GM23248 (cell line): ENCODE results near the gene ZNF513.

Experiments used
- EZH2 ChIP-seq: fragments of 200-600 bp; sonication (generic); IDR thresholded peaks from 2 replicates; pipeline ENCODE4 v1.6.1; 2018; ENCODE audit warnings: antibody characterized with exemption, mild to moderate bottlenecking; ENCODE audit not compliant: insufficient read depth, poor library complexity, severe bottlenecking
- EZH2phosphoT487 ChIP-seq: fragments of 200-600 bp; sonication (generic); IDR thresholded peaks from 2 replicates; pipeline ENCODE4 v1.6.1; 2018; ENCODE audit warnings: antibody characterized with exemption, moderate library complexity, mild to moderate bottlenecking, low read depth; ENCODE audit not compliant: insufficient read depth

DNA sequence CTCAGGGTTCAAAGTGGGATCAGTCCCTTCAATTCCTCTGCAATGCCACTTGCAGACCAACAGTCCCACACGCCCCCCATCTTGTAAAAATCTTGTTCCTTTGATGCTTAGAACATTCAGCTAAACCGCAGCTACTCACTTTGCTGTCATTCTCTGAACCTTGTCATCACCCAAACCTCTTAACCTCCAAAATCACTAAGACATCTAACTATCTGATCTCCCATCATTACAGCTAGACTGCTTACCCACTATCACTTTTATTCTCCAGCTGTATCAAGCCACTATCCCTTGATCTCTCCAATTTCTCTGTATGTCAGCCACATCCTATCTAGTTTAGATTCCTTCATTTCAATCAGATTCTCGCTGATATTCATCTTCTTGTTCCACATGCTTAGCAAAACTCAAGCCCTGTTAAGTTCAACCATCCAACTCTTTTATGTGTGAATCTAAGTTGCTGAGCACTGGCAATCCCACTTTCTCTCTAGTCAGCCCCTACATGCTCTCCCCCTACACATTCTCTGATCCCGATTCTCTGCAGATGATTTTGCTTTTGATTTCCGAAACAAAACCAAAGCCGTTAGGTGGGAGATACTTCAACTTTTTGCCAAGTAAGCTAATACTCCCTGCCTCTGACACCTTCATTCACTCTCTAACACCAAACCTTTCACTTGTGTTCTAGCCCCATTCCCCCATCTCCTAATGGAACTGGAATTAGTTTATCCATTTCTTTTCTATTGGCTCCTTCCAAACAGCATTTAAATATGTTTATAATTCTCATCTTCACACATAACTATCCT lies 28.5 kb downstream of the ZNF513 start:
- TF ChIP-seq EZH2phosphoT487 (no peak), EZH2 (no peak)
